IMR-90 (cell line): ENCODE measurements around the gene STAG1. TPM values are rescaled to one million over a fixed set of nuclear protein-coding genes. Genes with fewer than 3 reads are reported as not detected.
A peak's percentile ranks its signal among the peaks of the same experiment; 100 is the strongest.

Experiments used
- ATAC-seq: fragments of 200-7000 bp; cut with Tn5 transposase; 2 replicates; pipeline ENCODE4 v1.9.1; 2020; ENCODE audit warnings: low read depth, mild to moderate bottlenecking, moderate library complexity
- BruUV-seq: library from RNA; stranded (reverse); fragments of 400-500 nt; replicated peaks from 2 replicates; lab custom pipeline; 2021; lab: Mats Ljungman, UMichigan
- CTCF ChIA-PET: fragments of 300-600 bp; formaldehyde crosslinking; extraction: SDS; loops from one replicate; lab custom pipeline; 2021; ENCODE audit warnings: antibody characterized with exemption; lab: Yijun Ruan, JAX
- POLR2A ChIA-PET: fragments of 300-600 bp; sonication (Branson Sonifier 250); formaldehyde crosslinking; loops from one replicate; lab custom pipeline; 2022; ENCODE audit warnings: antibody characterized with exemption; ENCODE audit not compliant: unreplicated experiment; lab: Charles Lee
- DNase-seq: peaks from one replicate; pipeline ENCODE4 v3.0.0; 2013
- H2AFZ ChIP-seq: replicated peaks from 2 replicates; pipeline ENCODE3; 2013; ENCODE audit warnings: low read length, mild to moderate bottlenecking; ENCODE audit not compliant: poor library complexity
- H2AK5ac ChIP-seq: 2 replicates; pipeline ENCODE4 v1.6.1; 2013; ENCODE audit warnings: low read depth, low read length, inconsistent platforms
- H2AK9ac ChIP-seq: replicated peaks from 2 replicates; pipeline ENCODE3; 2013; ENCODE audit warnings: mild to moderate bottlenecking, low read depth, low read length, moderate library complexity; ENCODE audit not compliant: poor library complexity
- H2BK120ac ChIP-seq: 2 replicates; pipeline ENCODE4 v1.6.1; 2013; ENCODE audit warnings: low read depth, low read length, inconsistent platforms
- H2BK15ac ChIP-seq: 3 replicates; pipeline ENCODE4 v1.6.1; 2013; ENCODE audit warnings: low read depth, low read length, inconsistent platforms
- H2BK20ac ChIP-seq: 2 replicates; pipeline ENCODE4 v1.6.1; 2013; ENCODE audit warnings: low read depth, mild to moderate bottlenecking, inconsistent platforms, low read length, moderate library complexity
- H2BK5ac ChIP-seq: 2 replicates; pipeline ENCODE4 v1.6.1; 2013; ENCODE audit warnings: mild to moderate bottlenecking, low read depth, low read length, inconsistent platforms; ENCODE audit not compliant: poor library complexity, severe bottlenecking
- H3K14ac ChIP-seq: replicated peaks from 2 replicates; pipeline ENCODE4 v1.6.1; 2013; ENCODE audit warnings: low read depth, low read length, inconsistent platforms
- H3K18ac ChIP-seq: 2 replicates; pipeline ENCODE4 v1.6.1; 2013; ENCODE audit warnings: low read depth, low read length, control low read depth
- H3K23ac ChIP-seq: 2 replicates; pipeline ENCODE4 v1.6.1; 2013; ENCODE audit warnings: low read depth, low read length, inconsistent platforms
- H3K27ac ChIP-seq: 2 replicates; pipeline ENCODE4 v1.5.1; 2013; ENCODE audit warnings: mild to moderate bottlenecking, control low read depth, low read length; ENCODE audit not compliant: insufficient read depth
- H3K27me3 ChIP-seq: 2 replicates; pipeline ENCODE4 v1.6.1; 2013; ENCODE audit warnings: low read length; ENCODE audit not compliant: control insufficient read depth, insufficient read depth
- H3K36me3 ChIP-seq: 2 replicates; pipeline ENCODE4 v1.6.1; 2013; ENCODE audit warnings: low read length, mixed read lengths; ENCODE audit not compliant: control insufficient read depth, insufficient read depth
- H3K4ac ChIP-seq: 2 replicates; pipeline ENCODE4 v1.6.1; 2013; ENCODE audit warnings: low read depth, low read length, inconsistent platforms
- H3K4me1 ChIP-seq: 2 replicates; pipeline ENCODE4 v1.6.1; 2013; ENCODE audit warnings: low read length, mixed read lengths; ENCODE audit not compliant: control insufficient read depth, insufficient read depth
- H3K4me2 ChIP-seq: 2 replicates; pipeline ENCODE4 v1.6.1; 2013; ENCODE audit warnings: low read depth, mild to moderate bottlenecking, control low read depth, low read length, moderate library complexity
- H3K4me3 ChIP-seq: 2 replicates; pipeline ENCODE4 v1.5.1; 2013; ENCODE audit warnings: low read depth, mild to moderate bottlenecking, control low read depth, low read length, moderate library complexity; ENCODE audit not compliant: insufficient read depth
- H3K56ac ChIP-seq: 2 replicates; pipeline ENCODE4 v1.6.1; 2013; ENCODE audit warnings: low read length, inconsistent platforms; ENCODE audit not compliant: insufficient read depth; ENCODE audit errors: extremely low read depth
- H3K79me1 ChIP-seq, 2 experiments: 2 replicates each; pipeline ENCODE4 v1.6.1; 2013; ENCODE audit warnings: low read length in 2 of 2, inconsistent platforms in 1 of 2, low read depth in 1 of 2
- H3K9ac ChIP-seq: 2 replicates; pipeline ENCODE4 v1.6.1; 2013; ENCODE audit warnings: low read depth, low read length, control low read depth
- H3K9me1 ChIP-seq: 2 replicates; pipeline ENCODE4 v1.6.1; 2013; ENCODE audit warnings: low read length, inconsistent platforms; ENCODE audit not compliant: insufficient read depth
- H3K9me3 ChIP-seq: 2 replicates; pipeline ENCODE4 v1.6.1; 2013; ENCODE audit warnings: low read length; ENCODE audit not compliant: control insufficient read depth, insufficient read depth
- H4K20me1 ChIP-seq: 2 replicates; pipeline ENCODE4 v1.6.1; 2013; ENCODE audit warnings: low read length, inconsistent platforms; ENCODE audit not compliant: insufficient read depth
- H4K5ac ChIP-seq: 2 replicates; pipeline ENCODE4 v1.6.1; 2013; ENCODE audit warnings: mild to moderate bottlenecking, low read depth, low read length, control low read depth
- H4K8ac ChIP-seq, 2 experiments: 2 replicates each; pipeline ENCODE4 v1.6.1; 2013; ENCODE audit warnings: low read depth in 2 of 2, low read length in 2 of 2, control low read depth in 1 of 2, inconsistent platforms in 1 of 2
- H4K91ac ChIP-seq: 2 replicates; pipeline ENCODE4 v1.6.1; 2013; ENCODE audit warnings: low read depth, low read length, inconsistent platforms; ENCODE audit not compliant: insufficient read depth
- CEBPB ChIP-seq: IDR thresholded peaks from 2 replicates; pipeline ENCODE4 v1.6.1; 2012; ENCODE audit warnings: low read depth, low read length, improper control_type of control experiment
- MAFK ChIP-seq: IDR thresholded peaks from 2 replicates; pipeline ENCODE4 v1.6.1; 2012; ENCODE audit warnings: low read depth, low read length, improper control_type of control experiment
- MAZ ChIP-seq: IDR thresholded peaks from 2 replicates; pipeline ENCODE4 v1.6.1; 2012; ENCODE audit warnings: low read depth, mild to moderate bottlenecking, low read length, improper control_type of control experiment, moderate library complexity, borderline replicate concordance
- MXI1 ChIP-seq: IDR thresholded peaks from 2 replicates; pipeline ENCODE4 v1.6.1; 2012; ENCODE audit warnings: low read depth, mild to moderate bottlenecking, low read length, moderate library complexity, borderline replicate concordance
- NFE2L2 ChIP-seq: fragments of 150-350 bp; IDR thresholded peaks from 2 replicates; pipeline ENCODE4 v1.6.1; 2016; ENCODE audit warnings: low read depth, mild to moderate bottlenecking, low read length
- RFX5 ChIP-seq: IDR thresholded peaks from 2 replicates; pipeline ENCODE4 v1.8.0; 2012; ENCODE audit warnings: low read depth, mild to moderate bottlenecking, low read length, moderate library complexity
- SMC3 ChIP-seq: fragments of 150-350 bp; IDR thresholded peaks from 2 replicates; pipeline ENCODE4 v1.6.1; 2016; ENCODE audit warnings: low read depth, mild to moderate bottlenecking, antibody characterized with exemption, low read length, moderate library complexity
- WGBS, 2 experiments: methylation state at CpG; one replicate each; pipeline versions ENCODE4 v1.1.5 to v1.1.7; 2013; ENCODE audit warnings: missing lambda C conversion rate in 2 of 2; ENCODE audit not compliant: insufficient read length in 1 of 2; ENCODE audit errors: extremely low coverage in 2 of 2; 5-methylcytosine and 5-hydroxymethylcytosine counted together
- dilution Hi-C: fragments of 300-500 bp; cut with HindIII; formaldehyde crosslinking; loops from one replicate; pipeline ENCODE4 v1.14.3; 2018; ENCODE audit warnings: low sequenced_read_pairs; ENCODE audit not compliant: unreplicated experiment
- in situ Hi-C: fragments of 300-500 bp; cut with MboI; formaldehyde crosslinking; loops from 3 replicates; pipeline ENCODE4 v1.14.3; 2019; ENCODE audit warnings: low sequenced_read_pairs, inconsistent platforms, mixed read lengths
- intact Hi-C: fragments of 100-400 bp; cut with micrococcal nuclease; formaldehyde crosslinking; loops from 2 replicates; pipeline ENCODE4 v1.10.0; 2022
- polyA plus RNA-seq, 3 experiments: library from polyadenylated mRNA; depleted of rRNA; stranded (reverse); fragments of >200 nt; gene quantifications; 2 replicates each; pipeline ENCODE4 v1.2.3, GENCODE V29; 2012; ENCODE audit warnings: low replicate concordance in 1 of 3
- total RNA-seq: library from RNA; depleted of rRNA; stranded (reverse); fragments of >200 nt; gene quantifications from 2 replicates; pipeline ENCODE4 v1.2.3, GENCODE V29; 2012
- TF ChIP-seq, protein P1 (sequence below): conservative IDR thresholded peaks from 2 replicates; pipeline ENCODE4 v1.5.1; 2012; ENCODE audit warnings: mild to moderate bottlenecking, low read depth, low read length, improper control_type of control experiment
- TF ChIP-seq, protein P2 (sequence below): fragments of 150-350 bp; IDR thresholded peaks from 2 replicates; pipeline ENCODE4 v1.6.1; 2016; ENCODE audit warnings: low read depth, mild to moderate bottlenecking, low read length, moderate library complexity, borderline replicate concordance
- TF ChIP-seq, protein P3 (sequence below): fragments of 150-350 bp; IDR thresholded peaks from 2 replicates; pipeline ENCODE4 v1.6.1; 2017; ENCODE audit warnings: mild to moderate bottlenecking, antibody characterized with exemption, low read length, low read depth

The STAG1 gene
- total and polyA plus RNA-seq, 2 of the 4 experiments (the other 2 are of a cell fraction), result 9.6 to 32.3 TPM

DNA sequence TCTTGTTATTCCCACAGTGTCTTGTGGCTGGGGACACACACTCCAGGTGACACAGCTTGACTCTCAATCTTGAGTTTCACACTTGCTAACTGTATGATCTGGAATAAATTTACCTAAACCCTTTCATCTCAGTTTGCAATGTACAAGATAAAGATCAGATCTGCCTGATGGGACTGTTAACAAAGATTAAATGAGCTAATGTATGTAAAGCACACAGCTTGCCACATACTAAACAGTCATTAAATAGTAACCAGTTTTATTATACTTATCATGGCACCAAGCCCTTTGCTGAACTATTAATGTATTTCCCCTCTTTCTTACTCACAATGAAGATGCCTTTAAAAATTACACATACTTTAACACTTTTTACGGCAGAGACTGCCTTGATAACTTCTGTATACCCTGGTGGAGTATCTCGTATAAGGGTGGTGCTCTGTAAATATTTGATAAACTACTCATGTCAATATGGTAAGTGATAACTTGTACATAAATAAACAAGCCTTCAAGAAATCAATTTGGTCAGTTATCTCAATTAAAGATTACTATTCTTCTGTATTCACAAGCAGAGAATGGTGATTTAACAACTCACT lies 184.5 kb downstream of the STAG1 start:
- Histone ChIP-seq H3K23ac (no peak overlapping the region), H3K56ac (no peak overlapping the region), H3K27ac (no peak overlapping the region), H3K4me3 (no peak overlapping the region), H3K14ac (0 out of 2 replicates have a peak overlapping the region, but pooled peaks have one; percentile 3), H3K36me3 (no peaks in the 10 kb centered on the region), H4K5ac (no peak overlapping the region), H3K9me1 (no peaks in the 10 kb centered on the region), H4K20me1 (no peaks in the 10 kb centered on the region), H3K79me1 (peaks cover 23 to 33% of the 10 kb centered on the region in 2 experiments), H4K8ac (no peak overlapping the region), H3K27me3 (no peaks in the 10 kb centered on the region), H2AFZ (no peak overlapping the region), H2AK9ac (no peak overlapping the region), H4K91ac (no peak overlapping the region), H2BK15ac (no peak overlapping the region), H2AK5ac (no peak overlapping the region), H3K4me2 (no peak overlapping the region), H3K18ac (no peak overlapping the region), H2BK120ac (no peak overlapping the region), H2BK5ac (no peak overlapping the region), H3K4ac (no peak overlapping the region), H3K4me1 (no peaks in the 10 kb centered on the region), H2BK20ac (no peak overlapping the region), H3K9ac (no peak overlapping the region), H3K9me3 (no peaks in the 10 kb centered on the region)
- intact Hi-C loops (no loop called here), dilution Hi-C loops (no loop called here), in situ Hi-C loops (no loop called here)
- ATAC-seq, result no peak
- TF ChIP-seq MAFK, result no peak
- TF ChIP-seq CEBPB, result no peak
- TF ChIP-seq, protein P1, sequence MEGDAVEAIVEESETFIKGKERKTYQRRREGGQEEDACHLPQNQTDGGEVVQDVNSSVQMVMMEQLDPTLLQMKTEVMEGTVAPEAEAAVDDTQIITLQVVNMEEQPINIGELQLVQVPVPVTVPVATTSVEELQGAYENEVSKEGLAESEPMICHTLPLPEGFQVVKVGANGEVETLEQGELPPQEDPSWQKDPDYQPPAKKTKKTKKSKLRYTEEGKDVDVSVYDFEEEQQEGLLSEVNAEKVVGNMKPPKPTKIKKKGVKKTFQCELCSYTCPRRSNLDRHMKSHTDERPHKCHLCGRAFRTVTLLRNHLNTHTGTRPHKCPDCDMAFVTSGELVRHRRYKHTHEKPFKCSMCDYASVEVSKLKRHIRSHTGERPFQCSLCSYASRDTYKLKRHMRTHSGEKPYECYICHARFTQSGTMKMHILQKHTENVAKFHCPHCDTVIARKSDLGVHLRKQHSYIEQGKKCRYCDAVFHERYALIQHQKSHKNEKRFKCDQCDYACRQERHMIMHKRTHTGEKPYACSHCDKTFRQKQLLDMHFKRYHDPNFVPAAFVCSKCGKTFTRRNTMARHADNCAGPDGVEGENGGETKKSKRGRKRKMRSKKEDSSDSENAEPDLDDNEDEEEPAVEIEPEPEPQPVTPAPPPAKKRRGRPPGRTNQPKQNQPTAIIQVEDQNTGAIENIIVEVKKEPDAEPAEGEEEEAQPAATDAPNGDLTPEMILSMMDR, result no peak
- TF ChIP-seq, protein P2, sequence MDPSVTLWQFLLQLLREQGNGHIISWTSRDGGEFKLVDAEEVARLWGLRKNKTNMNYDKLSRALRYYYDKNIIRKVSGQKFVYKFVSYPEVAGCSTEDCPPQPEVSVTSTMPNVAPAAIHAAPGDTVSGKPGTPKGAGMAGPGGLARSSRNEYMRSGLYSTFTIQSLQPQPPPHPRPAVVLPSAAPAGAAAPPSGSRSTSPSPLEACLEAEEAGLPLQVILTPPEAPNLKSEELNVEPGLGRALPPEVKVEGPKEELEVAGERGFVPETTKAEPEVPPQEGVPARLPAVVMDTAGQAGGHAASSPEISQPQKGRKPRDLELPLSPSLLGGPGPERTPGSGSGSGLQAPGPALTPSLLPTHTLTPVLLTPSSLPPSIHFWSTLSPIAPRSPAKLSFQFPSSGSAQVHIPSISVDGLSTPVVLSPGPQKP, result no peak
- no peak for TF ChIP-seq NFE2L2
- no peak for TF ChIP-seq MAZ
- TF ChIP-seq, protein P3, sequence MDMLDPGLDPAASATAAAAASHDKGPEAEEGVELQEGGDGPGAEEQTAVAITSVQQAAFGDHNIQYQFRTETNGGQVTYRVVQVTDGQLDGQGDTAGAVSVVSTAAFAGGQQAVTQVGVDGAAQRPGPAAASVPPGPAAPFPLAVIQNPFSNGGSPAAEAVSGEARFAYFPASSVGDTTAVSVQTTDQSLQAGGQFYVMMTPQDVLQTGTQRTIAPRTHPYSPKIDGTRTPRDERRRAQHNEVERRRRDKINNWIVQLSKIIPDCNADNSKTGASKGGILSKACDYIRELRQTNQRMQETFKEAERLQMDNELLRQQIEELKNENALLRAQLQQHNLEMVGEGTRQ, result no peak
- no peak for TF ChIP-seq MXI1
- TF ChIP-seq RFX5, result no peak
- TF ChIP-seq SMC3, result no peak
- ChIA-PET POLR2A (no interaction called here), CTCF (no interaction called here)
- no CpG with 5 or more reads among the region's 2 CpGs for WGBS, 2 experiments
- no TSS peak for BruUV-seq
- DNase-seq, result no peak
